IMR-90 (cell line): ENCODE measurements around the gene GABBR2. TPM values are rescaled to one million over a fixed set of nuclear protein-coding genes. Genes with fewer than 3 reads are reported as not detected.

Source experiments
- ATAC-seq: fragments of 200-7000 bp; cut with Tn5 transposase; 2 replicates; pipeline ENCODE4 v1.9.1; 2020; ENCODE audit warnings: low read depth, mild to moderate bottlenecking, moderate library complexity
- BruUV-seq: library from RNA; stranded (reverse); fragments of 400-500 nt; replicated peaks from 2 replicates; lab custom pipeline; 2021; lab: Mats Ljungman, UMichigan
- CTCF ChIA-PET: fragments of 300-600 bp; formaldehyde crosslinking; extraction: SDS; loops from one replicate; lab custom pipeline; 2021; ENCODE audit warnings: antibody characterized with exemption; lab: Yijun Ruan, JAX
- POLR2A ChIA-PET: fragments of 300-600 bp; sonication (Branson Sonifier 250); formaldehyde crosslinking; loops from one replicate; lab custom pipeline; 2022; ENCODE audit warnings: antibody characterized with exemption; ENCODE audit not compliant: unreplicated experiment; lab: Charles Lee
- DNase-seq: peaks from one replicate; pipeline ENCODE4 v3.0.0; 2013
- H2AFZ ChIP-seq: replicated peaks from 2 replicates; pipeline ENCODE3; 2013; ENCODE audit warnings: low read length, mild to moderate bottlenecking; ENCODE audit not compliant: poor library complexity
- H2AK5ac ChIP-seq: 2 replicates; pipeline ENCODE4 v1.6.1; 2013; ENCODE audit warnings: low read depth, low read length, inconsistent platforms
- H2AK9ac ChIP-seq: replicated peaks from 2 replicates; pipeline ENCODE3; 2013; ENCODE audit warnings: mild to moderate bottlenecking, low read depth, low read length, moderate library complexity; ENCODE audit not compliant: poor library complexity
- H2BK120ac ChIP-seq: 2 replicates; pipeline ENCODE4 v1.6.1; 2013; ENCODE audit warnings: low read depth, low read length, inconsistent platforms
- H2BK15ac ChIP-seq: 3 replicates; pipeline ENCODE4 v1.6.1; 2013; ENCODE audit warnings: low read depth, low read length, inconsistent platforms
- H2BK20ac ChIP-seq: 2 replicates; pipeline ENCODE4 v1.6.1; 2013; ENCODE audit warnings: low read depth, mild to moderate bottlenecking, inconsistent platforms, low read length, moderate library complexity
- H2BK5ac ChIP-seq: 2 replicates; pipeline ENCODE4 v1.6.1; 2013; ENCODE audit warnings: mild to moderate bottlenecking, low read depth, low read length, inconsistent platforms; ENCODE audit not compliant: poor library complexity, severe bottlenecking
- H3K14ac ChIP-seq: replicated peaks from 2 replicates; pipeline ENCODE4 v1.6.1; 2013; ENCODE audit warnings: low read depth, low read length, inconsistent platforms
- H3K18ac ChIP-seq: 2 replicates; pipeline ENCODE4 v1.6.1; 2013; ENCODE audit warnings: low read depth, low read length, control low read depth
- H3K23ac ChIP-seq: 2 replicates; pipeline ENCODE4 v1.6.1; 2013; ENCODE audit warnings: low read depth, low read length, inconsistent platforms
- H3K27ac ChIP-seq: 2 replicates; pipeline ENCODE4 v1.5.1; 2013; ENCODE audit warnings: mild to moderate bottlenecking, control low read depth, low read length; ENCODE audit not compliant: insufficient read depth
- H3K27me3 ChIP-seq: 2 replicates; pipeline ENCODE4 v1.6.1; 2013; ENCODE audit warnings: low read length; ENCODE audit not compliant: control insufficient read depth, insufficient read depth
- H3K36me3 ChIP-seq: 2 replicates; pipeline ENCODE4 v1.6.1; 2013; ENCODE audit warnings: low read length, mixed read lengths; ENCODE audit not compliant: control insufficient read depth, insufficient read depth
- H3K4ac ChIP-seq: 2 replicates; pipeline ENCODE4 v1.6.1; 2013; ENCODE audit warnings: low read depth, low read length, inconsistent platforms
- H3K4me1 ChIP-seq: 2 replicates; pipeline ENCODE4 v1.6.1; 2013; ENCODE audit warnings: low read length, mixed read lengths; ENCODE audit not compliant: control insufficient read depth, insufficient read depth
- H3K4me2 ChIP-seq: 2 replicates; pipeline ENCODE4 v1.6.1; 2013; ENCODE audit warnings: low read depth, mild to moderate bottlenecking, control low read depth, low read length, moderate library complexity
- H3K4me3 ChIP-seq: 2 replicates; pipeline ENCODE4 v1.5.1; 2013; ENCODE audit warnings: low read depth, mild to moderate bottlenecking, control low read depth, low read length, moderate library complexity; ENCODE audit not compliant: insufficient read depth
- H3K56ac ChIP-seq: 2 replicates; pipeline ENCODE4 v1.6.1; 2013; ENCODE audit warnings: low read length, inconsistent platforms; ENCODE audit not compliant: insufficient read depth; ENCODE audit errors: extremely low read depth
- H3K79me1 ChIP-seq, 2 experiments: 2 replicates each; pipeline ENCODE4 v1.6.1; 2013; ENCODE audit warnings: low read length in 2 of 2, inconsistent platforms in 1 of 2, low read depth in 1 of 2
- H3K9ac ChIP-seq: 2 replicates; pipeline ENCODE4 v1.6.1; 2013; ENCODE audit warnings: low read depth, low read length, control low read depth
- H3K9me1 ChIP-seq: 2 replicates; pipeline ENCODE4 v1.6.1; 2013; ENCODE audit warnings: low read length, inconsistent platforms; ENCODE audit not compliant: insufficient read depth
- H3K9me3 ChIP-seq: 2 replicates; pipeline ENCODE4 v1.6.1; 2013; ENCODE audit warnings: low read length; ENCODE audit not compliant: control insufficient read depth, insufficient read depth
- H4K20me1 ChIP-seq: 2 replicates; pipeline ENCODE4 v1.6.1; 2013; ENCODE audit warnings: low read length, inconsistent platforms; ENCODE audit not compliant: insufficient read depth
- H4K5ac ChIP-seq: 2 replicates; pipeline ENCODE4 v1.6.1; 2013; ENCODE audit warnings: mild to moderate bottlenecking, low read depth, low read length, control low read depth
- H4K8ac ChIP-seq, 2 experiments: 2 replicates each; pipeline ENCODE4 v1.6.1; 2013; ENCODE audit warnings: low read depth in 2 of 2, low read length in 2 of 2, control low read depth in 1 of 2, inconsistent platforms in 1 of 2
- H4K91ac ChIP-seq: 2 replicates; pipeline ENCODE4 v1.6.1; 2013; ENCODE audit warnings: low read depth, low read length, inconsistent platforms; ENCODE audit not compliant: insufficient read depth
- BHLHE40 ChIP-seq: fragments of 150-350 bp; IDR thresholded peaks from 2 replicates; pipeline ENCODE4 v1.6.1; 2016; ENCODE audit warnings: mild to moderate bottlenecking, low read depth, low read length
- CEBPB ChIP-seq: IDR thresholded peaks from 2 replicates; pipeline ENCODE4 v1.6.1; 2012; ENCODE audit warnings: low read depth, low read length, improper control_type of control experiment
- CHD1 ChIP-seq: IDR thresholded peaks from 2 replicates; pipeline ENCODE4 v1.6.1; 2012; ENCODE audit warnings: low read depth, low read length, improper control_type of control experiment
- CTCF ChIP-seq: conservative IDR thresholded peaks from 2 replicates; pipeline ENCODE4 v1.5.1; 2012; ENCODE audit warnings: mild to moderate bottlenecking, low read depth, low read length, improper control_type of control experiment
- ELK1 ChIP-seq: fragments of 150-350 bp; IDR thresholded peaks from 2 replicates; pipeline ENCODE4 v1.6.1; 2016; ENCODE audit warnings: low read depth, mild to moderate bottlenecking, low read length, moderate library complexity, borderline replicate concordance
- FOS ChIP-seq: fragments of 150-350 bp; IDR thresholded peaks from 2 replicates; pipeline ENCODE4 v1.6.1; 2016; ENCODE audit warnings: low read depth, low read length
- MAFK ChIP-seq: IDR thresholded peaks from 2 replicates; pipeline ENCODE4 v1.6.1; 2012; ENCODE audit warnings: low read depth, low read length, improper control_type of control experiment
- MAZ ChIP-seq: IDR thresholded peaks from 2 replicates; pipeline ENCODE4 v1.6.1; 2012; ENCODE audit warnings: low read depth, mild to moderate bottlenecking, low read length, improper control_type of control experiment, moderate library complexity, borderline replicate concordance
- MXI1 ChIP-seq: IDR thresholded peaks from 2 replicates; pipeline ENCODE4 v1.6.1; 2012; ENCODE audit warnings: low read depth, mild to moderate bottlenecking, low read length, moderate library complexity, borderline replicate concordance
- NFE2L2 ChIP-seq: fragments of 150-350 bp; IDR thresholded peaks from 2 replicates; pipeline ENCODE4 v1.6.1; 2016; ENCODE audit warnings: low read depth, mild to moderate bottlenecking, low read length
- POLR2A ChIP-seq: IDR thresholded peaks from 2 replicates; pipeline ENCODE4 v1.6.1; 2012; ENCODE audit warnings: mild to moderate bottlenecking, low read depth, low read length
- RAD21 ChIP-seq: IDR thresholded peaks from 2 replicates; pipeline ENCODE4 v1.6.1; 2012; ENCODE audit warnings: low read length, improper control_type of control experiment
- RCOR1 ChIP-seq: IDR thresholded peaks from 2 replicates; pipeline ENCODE4 v1.6.1; 2012; ENCODE audit warnings: mild to moderate bottlenecking, low read length, improper control_type of control experiment; ENCODE audit not compliant: insufficient replicate concordance
- RFX5 ChIP-seq: IDR thresholded peaks from 2 replicates; pipeline ENCODE4 v1.8.0; 2012; ENCODE audit warnings: low read depth, mild to moderate bottlenecking, low read length, moderate library complexity
- SMC3 ChIP-seq: fragments of 150-350 bp; IDR thresholded peaks from 2 replicates; pipeline ENCODE4 v1.6.1; 2016; ENCODE audit warnings: low read depth, mild to moderate bottlenecking, antibody characterized with exemption, low read length, moderate library complexity
- USF2 ChIP-seq: fragments of 150-350 bp; IDR thresholded peaks from 2 replicates; pipeline ENCODE4 v1.6.1; 2017; ENCODE audit warnings: mild to moderate bottlenecking, antibody characterized with exemption, low read length, low read depth
- WGBS, 2 experiments: methylation state at CpG; one replicate each; pipeline versions ENCODE4 v1.1.5 to v1.1.7; 2013; ENCODE audit warnings: missing lambda C conversion rate in 2 of 2; ENCODE audit not compliant: insufficient read length in 1 of 2; ENCODE audit errors: extremely low coverage in 2 of 2; 5-methylcytosine and 5-hydroxymethylcytosine counted together
- dilution Hi-C: fragments of 300-500 bp; cut with HindIII; formaldehyde crosslinking; loops from one replicate; pipeline ENCODE4 v1.14.3; 2018; ENCODE audit warnings: low sequenced_read_pairs; ENCODE audit not compliant: unreplicated experiment
- in situ Hi-C: fragments of 300-500 bp; cut with MboI; formaldehyde crosslinking; loops from 3 replicates; pipeline ENCODE4 v1.14.3; 2019; ENCODE audit warnings: low sequenced_read_pairs, inconsistent platforms, mixed read lengths
- intact Hi-C: fragments of 100-400 bp; cut with micrococcal nuclease; formaldehyde crosslinking; loops from 2 replicates; pipeline ENCODE4 v1.10.0; 2022
- polyA plus RNA-seq, 3 experiments: library from polyadenylated mRNA; depleted of rRNA; stranded (reverse); fragments of >200 nt; gene quantifications; 2 replicates each; pipeline ENCODE4 v1.2.3, GENCODE V29; 2012; ENCODE audit warnings: low replicate concordance in 1 of 3
- total RNA-seq: library from RNA; depleted of rRNA; stranded (reverse); fragments of >200 nt; gene quantifications from 2 replicates; pipeline ENCODE4 v1.2.3, GENCODE V29; 2012

Gene GABBR2
- total and polyA plus RNA-seq, 2 of the 4 experiments (the other 2 are of a cell fraction), result 14.2 to 20.3 TPM

GRCh38 chr9:98721643-98722042, 12.9 kb upstream of the GABBR2 start:
- no peak overlapping the region for H4K8ac ChIP-seq
- H3K4ac ChIP-seq, result no peak overlapping the region
- 77% methylated on average over 2 of the region's 2 CpGs; no CpG with 5 or more reads in 1 of the 2 experiments for WGBS, 2 experiments
- no peak overlapping the region for H3K4me2 ChIP-seq
- H3K9me3 ChIP-seq, result peaks cover 10% of the 10 kb centered on the region
- peaks cover 25% of the 10 kb centered on the region for H3K27me3 ChIP-seq
- H4K5ac ChIP-seq, result no peak overlapping the region
- no peak overlapping the region for H3K27ac ChIP-seq
- H3K9me1 ChIP-seq, result no peaks in the 10 kb centered on the region
- H2AK9ac ChIP-seq, result no peak overlapping the region
- DNase-seq (no peak), ATAC-seq (no peak)
- no peak overlapping the region for H2AK5ac ChIP-seq
- no peak overlapping the region for H2BK15ac ChIP-seq
- no peak overlapping the region for H4K91ac ChIP-seq
- H3K9ac ChIP-seq, result no peak overlapping the region
- ChIA-PET POLR2A (no interaction called here), CTCF (no interaction called here)
- no peaks in the 10 kb centered on the region; the same call in none of the 2 replicates for H4K20me1 ChIP-seq
- no peak overlapping the region for H3K56ac ChIP-seq
- H2BK20ac ChIP-seq, result no peak overlapping the region
- intact Hi-C loops (no loop called here), in situ Hi-C loops (no loop called here), dilution Hi-C loops (no loop called here)
- no peak for TF ChIP-seq RFX5
- TF ChIP-seq BHLHE40, result no peak
- no peak for TF ChIP-seq MAZ
- TF ChIP-seq CTCF, result no peak
- TF ChIP-seq NFE2L2, result no peak
- no peak for TF ChIP-seq POLR2A
- no peak for TF ChIP-seq SMC3
- TF ChIP-seq CEBPB, result no peak
- no peak for TF ChIP-seq FOS
- TF ChIP-seq ELK1, result no peak
- no peak for TF ChIP-seq USF2
- no peak for TF ChIP-seq MXI1
- TF ChIP-seq MAFK, result no peak
- TF ChIP-seq RCOR1, result no peak
- no peak for TF ChIP-seq RAD21
- no peak for TF ChIP-seq CHD1
- H2BK5ac ChIP-seq, result no peak overlapping the region
- no peak overlapping the region for H3K18ac ChIP-seq
- no peak overlapping the region for H3K23ac ChIP-seq
- no peak overlapping the region for H3K4me3 ChIP-seq
- no peaks in the 10 kb centered on the region for H3K36me3 ChIP-seq
- H3K14ac ChIP-seq, result no peak overlapping the region
- H3K4me1 ChIP-seq, result peaks cover 4% of the 10 kb centered on the region; the same call in 1 of the 2 replicates
- BruUV-seq, result no TSS peak
- H2AFZ ChIP-seq, result no peak overlapping the region
- H2BK120ac ChIP-seq, result no peak overlapping the region
- no peaks in the 10 kb centered on the region for H3K79me1 ChIP-seq
